HCT116 (cell line): ENCODE results near the gene MACF1.

Experiments
- ATF3 ChIP-seq: IDR thresholded peaks from 2 replicates; pipeline ENCODE4 v1.6.1; 2012
- CTCF ChIP-seq, 3 experiments: fragments of 200-600 bp in 1 of 3; sonication (generic) in 1 of 3; IDR thresholded peaks in 2 of 3; conservative IDR thresholded peaks in 1 of 3; 2 replicates each; pipeline ENCODE4 v1.5.1; 2012 to 2017; ENCODE audit warnings: low read depth in 2 of 3, low read length in 2 of 3, antibody characterized with exemption in 1 of 3, borderline replicate concordance in 1 of 3, control low read depth in 1 of 3, mild to moderate bottlenecking in 1 of 3, mixed read lengths in 1 of 3, mixed run types in 1 of 3, moderate library complexity in 1 of 3; ENCODE audit not compliant: insufficient read depth in 1 of 3
- ELF1 ChIP-seq: IDR thresholded peaks from 2 replicates; pipeline ENCODE4 v1.6.1; 2012; ENCODE audit warnings: low read depth, borderline replicate concordance
- EZH2 ChIP-seq: fragments of 200-600 bp; sonication (generic); IDR thresholded peaks from 2 replicates; pipeline ENCODE4 v1.6.1; 2017; ENCODE audit warnings: antibody characterized with exemption, mixed run types
- EZH2phosphoT487 ChIP-seq: fragments of 200-600 bp; IDR thresholded peaks from 2 replicates; pipeline ENCODE4 v1.6.1; 2018; ENCODE audit warnings: antibody characterized with exemption, borderline replicate concordance
- MAX ChIP-seq: IDR thresholded peaks from 2 replicates; pipeline ENCODE4 v1.6.1; 2012
- POLR2A ChIP-seq: IDR thresholded peaks from 2 replicates; pipeline ENCODE4 v1.7.0; 2011; ENCODE audit warnings: borderline replicate concordance; ENCODE audit not compliant: insufficient read depth, insufficient read length; ENCODE audit errors: extremely low read depth
- POLR2AphosphoS5 ChIP-seq: IDR thresholded peaks from 2 replicates; pipeline ENCODE4 v1.6.1; 2011; ENCODE audit warnings: mild to moderate bottlenecking, low read depth, low read length, moderate library complexity
- RAD21 ChIP-seq: IDR thresholded peaks from 2 replicates; pipeline ENCODE4 v1.6.1; 2012; ENCODE audit warnings: low read depth, mild to moderate bottlenecking
- SIN3A ChIP-seq: IDR thresholded peaks from 2 replicates; pipeline ENCODE4 v1.6.1; 2012; ENCODE audit warnings: low read depth

GRCh38 chr1:39258925-39259244, 54.4 kb downstream of the MACF1 start:
- TF ChIP-seq EZH2phosphoT487 (no peak), SIN3A (no peak), POLR2A (no peak), CTCF (IDR thresholded peaks at IDR 0.05 in 2 of 3, conservative IDR thresholded peaks at IDR 0.05 in 1 of 3; ENCODE audit: borderline replicate concordance in 1 of 3, insufficient read depth in 1 of 3, low read depth in 2 of 3, low read length in 2 of 3) (no peak), EZH2 (no peak), ELF1 (no peak), RAD21 (no peak), POLR2AphosphoS5 (no peak), MAX (no peak), ATF3 (no peak)
